Left lung (tissue), 10 donors: ENCODE data around the gene KCTD5. TPM values are rescaled to one million over a fixed set of nuclear protein-coding genes. Genes with fewer than 3 reads are reported as not detected.
"Not testable (repeated sequence)": the region's sequence is repeated elsewhere in the genome, so short reads cannot be mapped to it uniquely, and the experiment has no call there.

Source experiments
- ATAC-seq: fragments of 200-7000 bp; cut with Tn5 transposase; one replicate; pipeline ENCODE4 v1.9.1; 2020; ENCODE audit warnings: moderate library complexity
- DNase-seq, 4 donors: peaks; one replicate each; pipeline ENCODE4 v3.0.0-alpha.2; 2013 to 2020
- H3K27ac ChIP-seq, 2 donors: fragments of 200-600 bp; sonication (generic) in 1 of 2; one replicate each; pipeline versions ENCODE4 v1.5.0 to v1.8.0; 2020 to 2021
- H3K27me3 ChIP-seq, 2 donors: fragments of 200-600 bp; sonication (generic) in 1 of 2; one replicate each; pipeline versions ENCODE4 v1.5.0 to v1.8.0; 2020 to 2021
- H3K36me3 ChIP-seq, 2 donors: fragments of 200-600 bp; sonication (generic) in 1 of 2; one replicate each; pipeline versions ENCODE4 v1.5.0 to v1.8.0; 2020 to 2021
- H3K4me1 ChIP-seq, 2 donors: fragments of 200-600 bp; one replicate each; pipeline ENCODE4 v1.8.0; 2021
- H3K4me3 ChIP-seq, 2 donors: fragments of 200-600 bp; sonication (generic) in 1 of 2; one replicate each; pipeline versions ENCODE4 v1.5.0 to v1.8.0; 2020 to 2021; ENCODE audit warnings: mild to moderate bottlenecking in 1 of 2
- H3K9me3 ChIP-seq, 2 donors: fragments of 200-600 bp; sonication (generic) in 1 of 2; one replicate each; pipeline versions ENCODE4 v1.5.0 to v1.8.0; 2020 to 2021
- intact Hi-C, 2 donors: fragments of 100-400 bp; cut with DNase I; formaldehyde crosslinking; loops; one replicate each; pipeline versions ENCODE4 v1.11.2 to v1.14.2; 2022
- polyA plus RNA-seq, 6 donors: library from polyadenylated mRNA; unstranded; fragments of 120-200 nt; gene quantifications; one replicate each; pipeline ENCODE4 v1.2.1, GENCODE V29; 2013; ENCODE audit not compliant: insufficient read length in 6 of 6
- total RNA-seq, 2 donors: library from RNA; stranded (reverse); fragmentation: NEBNext Ultra II Directional; extraction: Animal tissue kit (Norgen Biotek cat#: 25700); gene quantifications; one replicate each; pipeline ENCODE4 v1.2.1, GENCODE V29; 2021
- TF ChIP-seq, protein P1 (sequence below), 2 donors: fragments of 200-600 bp; sonication (generic) in 1 of 2; IDR thresholded peaks; one replicate each; pipeline versions ENCODE4 v1.5.0 to v1.8.0; 2021; ENCODE audit warnings: antibody characterized with exemption in 2 of 2
- donor health status: DM: no; HTN: yes; CAD: no.
- donor health status: DM: no; HTN: no; CAD: no.

Gene KCTD5
- total and polyA plus RNA-seq, 8 donors: 18.4 to 28.3 (median 21.4) TPM

DNA sequence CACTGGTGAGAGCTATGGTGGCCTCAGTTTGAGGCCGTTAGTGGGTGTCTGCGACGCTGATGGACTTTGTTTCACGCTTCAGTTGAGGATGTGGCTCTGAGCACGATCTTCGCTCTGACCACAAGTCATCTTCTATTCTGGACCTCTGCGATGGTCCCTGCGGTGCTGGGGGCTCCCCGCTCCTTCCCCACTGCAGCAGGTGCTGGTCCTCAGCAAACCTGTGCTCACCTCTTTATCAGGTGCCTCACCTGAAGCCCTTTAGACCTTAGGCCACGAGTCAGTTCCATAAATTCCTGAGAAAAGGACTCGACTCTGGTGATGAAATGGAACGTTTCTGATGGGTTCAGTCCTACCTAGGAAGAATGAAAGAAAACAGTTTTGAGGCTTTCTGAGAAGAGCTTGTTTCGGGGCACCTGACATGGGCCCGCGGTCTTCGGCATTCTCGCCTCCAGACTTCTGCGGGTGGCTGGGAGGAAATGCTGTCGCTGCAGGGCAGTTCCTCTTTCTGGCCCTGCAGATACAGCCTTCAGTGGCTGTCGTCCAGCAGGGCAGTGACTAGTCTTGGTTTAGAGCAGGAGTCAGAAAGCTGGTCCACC, 4.7 kb downstream of the KCTD5 start:
- Histone ChIP-seq H3K4me1 (peaks cover 6 to 51% of the 10 kb centered on the region in 2 donors), H3K4me3 (peak overlapping the region in 1 of 2 donors; percentile 5), H3K27ac (peak overlapping the region in 1 of 2 donors; percentile 47), H3K36me3 (peaks cover 0 to 18% of the 10 kb centered on the region in 2 donors), H3K27me3 (no peaks in the 10 kb centered on the region), H3K9me3 (no peaks in the 10 kb centered on the region)
- peak; percentile 9 for ATAC-seq
- peak in 2 of 4 donors; percentile 83 to 90 for DNase-seq
- TF ChIP-seq, protein P1, sequence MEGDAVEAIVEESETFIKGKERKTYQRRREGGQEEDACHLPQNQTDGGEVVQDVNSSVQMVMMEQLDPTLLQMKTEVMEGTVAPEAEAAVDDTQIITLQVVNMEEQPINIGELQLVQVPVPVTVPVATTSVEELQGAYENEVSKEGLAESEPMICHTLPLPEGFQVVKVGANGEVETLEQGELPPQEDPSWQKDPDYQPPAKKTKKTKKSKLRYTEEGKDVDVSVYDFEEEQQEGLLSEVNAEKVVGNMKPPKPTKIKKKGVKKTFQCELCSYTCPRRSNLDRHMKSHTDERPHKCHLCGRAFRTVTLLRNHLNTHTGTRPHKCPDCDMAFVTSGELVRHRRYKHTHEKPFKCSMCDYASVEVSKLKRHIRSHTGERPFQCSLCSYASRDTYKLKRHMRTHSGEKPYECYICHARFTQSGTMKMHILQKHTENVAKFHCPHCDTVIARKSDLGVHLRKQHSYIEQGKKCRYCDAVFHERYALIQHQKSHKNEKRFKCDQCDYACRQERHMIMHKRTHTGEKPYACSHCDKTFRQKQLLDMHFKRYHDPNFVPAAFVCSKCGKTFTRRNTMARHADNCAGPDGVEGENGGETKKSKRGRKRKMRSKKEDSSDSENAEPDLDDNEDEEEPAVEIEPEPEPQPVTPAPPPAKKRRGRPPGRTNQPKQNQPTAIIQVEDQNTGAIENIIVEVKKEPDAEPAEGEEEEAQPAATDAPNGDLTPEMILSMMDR (IDR thresholded peaks at IDR 0.05): no peak
- intact Hi-C loops: no loop called here

DNA sequence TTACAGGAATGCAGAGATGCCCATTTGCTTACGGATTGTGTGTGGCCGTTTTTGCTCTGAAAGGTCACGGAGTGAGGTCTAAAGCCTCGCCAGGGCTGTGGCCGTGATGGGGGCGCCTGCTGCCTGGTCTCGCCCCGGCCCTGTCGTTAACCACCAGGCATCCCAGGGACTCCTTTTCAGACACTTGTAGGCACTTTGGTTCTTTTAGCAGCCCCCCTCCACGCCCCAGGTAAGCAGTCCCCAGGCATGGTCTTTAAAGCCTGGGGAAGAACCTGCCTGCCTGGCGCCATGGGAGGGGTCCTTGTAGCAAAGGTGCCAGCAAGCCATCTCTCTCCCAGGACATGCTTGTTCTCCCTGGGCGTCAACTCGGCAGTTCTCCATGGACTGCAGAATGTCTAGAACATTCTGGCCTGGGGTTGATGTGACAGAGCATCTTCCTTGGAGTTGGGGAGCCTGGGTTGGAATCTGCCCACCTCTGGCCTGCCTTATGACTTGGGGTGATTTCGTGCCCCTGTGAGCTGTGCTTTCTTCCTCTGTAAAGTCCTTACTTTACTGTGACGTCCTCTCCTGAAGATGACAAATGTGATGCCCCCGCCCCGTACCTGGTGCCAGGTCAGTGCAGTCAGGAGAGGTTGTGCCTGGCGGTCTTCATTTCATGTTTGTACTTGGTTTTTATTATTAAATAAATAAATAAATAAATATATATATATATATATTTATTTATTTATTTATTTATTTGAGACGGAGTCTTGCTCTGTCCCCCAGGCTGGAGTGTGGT, 5.4 kb downstream of the KCTD5 start:
- intact Hi-C loops: no loop called here
- DNase-seq: no peak
- Histone ChIP-seq H3K36me3 (peaks cover 0 to 24% of the 10 kb centered on the region in 2 donors), H3K4me1 (peaks cover 10 to 51% of the 10 kb centered on the region in 2 donors), H3K27ac (peak overlapping the region in 1 of 2 donors; percentile 47), H3K27me3 (no peaks in the 10 kb centered on the region), H3K9me3 (no peaks in the 10 kb centered on the region), H3K4me3 (peak overlapping the region in 1 of 2 donors; percentile 5)
- TF ChIP-seq, protein P1 (IDR thresholded peaks at IDR 0.05): no peak
- no peak for ATAC-seq

DNA sequence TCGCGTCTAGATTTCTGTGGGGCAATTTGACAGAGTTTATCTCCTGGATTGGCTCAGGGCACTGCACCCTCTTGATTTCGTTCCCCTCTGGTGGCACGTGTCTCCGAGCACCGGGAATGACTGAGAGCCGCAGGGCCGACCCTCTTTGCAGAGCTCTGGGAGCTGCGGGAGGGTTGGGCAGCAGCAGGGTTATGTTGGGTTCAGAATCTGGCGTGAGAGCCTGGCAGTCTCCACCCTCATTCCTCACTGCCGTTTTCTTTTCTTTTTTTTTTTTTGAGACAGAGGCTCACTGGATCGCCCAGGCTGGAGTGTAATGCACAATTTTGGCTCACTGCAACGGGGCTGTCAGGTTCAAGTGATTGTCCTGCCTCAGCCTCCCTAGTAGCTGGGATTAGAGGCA, 7.1 kb downstream of the KCTD5 start:
- H3K27me3 ChIP-seq, DNase-seq, H3K9me3 ChIP-seq, intact Hi-C loops, ATAC-seq, H3K4me3 ChIP-seq, H3K27ac ChIP-seq: not testable (repeated sequence)
- Histone ChIP-seq H3K36me3 (peaks cover 0 to 28% of the 10 kb centered on the region in 2 donors), H3K4me1 (peaks cover 7 to 47% of the 10 kb centered on the region in 2 donors)

DNA sequence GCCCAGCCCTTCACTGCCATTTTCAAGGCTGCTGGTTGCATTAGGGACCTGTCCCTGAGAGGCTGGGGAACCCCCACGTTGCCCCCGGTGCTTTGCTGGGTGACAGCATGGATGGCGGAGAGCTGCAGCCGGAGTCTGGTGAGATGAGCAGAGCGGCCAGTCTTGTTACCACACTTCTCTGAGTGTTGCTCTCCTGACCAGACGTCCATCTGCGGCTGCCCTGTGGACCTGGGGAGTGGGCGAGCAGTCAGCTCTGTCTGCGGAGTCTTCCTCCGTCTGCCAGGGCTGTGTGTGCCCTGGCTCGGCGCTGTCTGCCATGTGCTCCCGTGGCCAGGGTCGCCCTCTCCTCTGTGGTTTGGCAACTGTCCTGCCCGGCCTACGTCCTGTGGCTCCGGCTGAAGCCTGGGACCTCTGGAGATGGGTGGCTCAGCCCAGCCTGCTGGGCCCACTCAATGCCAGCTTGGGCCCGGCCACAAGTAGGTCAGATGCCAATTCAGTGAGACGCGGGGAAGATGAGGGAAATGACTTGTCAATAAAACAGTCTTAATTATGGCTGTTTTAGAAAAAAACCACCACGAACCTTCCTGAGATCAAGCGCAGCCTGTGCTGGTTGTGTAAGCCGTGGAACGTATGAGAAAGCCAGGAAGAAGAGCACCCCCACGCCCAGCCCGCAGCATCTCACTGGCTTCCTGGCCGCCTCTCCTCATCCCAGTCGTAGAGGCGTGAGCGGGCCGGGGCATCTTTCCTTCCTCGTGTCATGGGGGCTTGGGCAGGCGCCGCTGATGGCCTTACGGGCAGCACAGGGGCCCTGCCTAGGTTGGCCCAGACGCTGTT, 7.9 kb downstream of the KCTD5 start:
- Histone ChIP-seq H3K27me3 (no peaks in the 10 kb centered on the region), H3K9me3 (no peaks in the 10 kb centered on the region), H3K4me3 (no peak overlapping the region), H3K27ac (no peak overlapping the region), H3K4me1 (peaks cover 7 to 43% of the 10 kb centered on the region in 2 donors), H3K36me3 (peaks cover 0 to 28% of the 10 kb centered on the region in 2 donors)
- intact Hi-C loops: no loop called here
- TF ChIP-seq, protein P1 (IDR thresholded peaks at IDR 0.05): no peak
- ATAC-seq: no peak
- peak in 1 of 4 donors; percentile 73 for DNase-seq

DNA sequence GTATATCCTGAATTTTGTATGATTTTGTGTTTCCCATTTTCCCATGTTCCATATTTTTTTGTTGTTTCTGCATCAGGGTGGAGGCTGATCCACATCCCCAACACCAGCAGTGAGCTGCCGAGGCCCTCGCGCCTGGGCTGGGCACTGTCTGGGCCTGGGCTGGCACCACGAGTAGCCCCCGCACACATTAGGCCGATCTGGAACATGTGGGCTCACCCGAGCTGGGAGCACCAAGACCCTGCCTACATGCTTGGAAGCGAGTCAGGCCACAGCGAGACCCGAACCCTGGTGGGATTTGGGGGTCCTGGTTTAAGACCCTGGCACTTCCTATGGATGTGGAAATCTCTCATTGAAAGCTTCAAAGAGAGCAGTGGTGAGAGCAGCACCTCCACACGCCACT, 8.5 kb downstream of the KCTD5 start:
- H3K4me1 ChIP-seq: peaks cover 7 to 43% of the 10 kb centered on the region in 2 donors
- DNase-seq (peak in 1 of 4 donors; percentile 62), ATAC-seq (no peak)
- H3K9me3 ChIP-seq: no peaks in the 10 kb centered on the region
- peaks cover 0 to 28% of the 10 kb centered on the region in 2 donors for H3K36me3 ChIP-seq
- H3K27me3 ChIP-seq: no peaks in the 10 kb centered on the region
- intact Hi-C loops: no loop called here
- TF ChIP-seq, protein P1 (IDR thresholded peaks at IDR 0.05): no peak
- H3K4me3 ChIP-seq: no peak overlapping the region
- H3K27ac ChIP-seq: no peak overlapping the region
